GM19395 (cell line): ENCODE data around the gene SCIN.

ENCODE experiments used
- ATAC-seq: cut with Tn5 transposase; IDR thresholded peaks from one replicate; pipeline ENCODE4 v1.9.1; 2021; ENCODE audit warnings: mild to moderate bottlenecking, moderate library complexity; ENCODE audit not compliant: unreplicated experiment

The SCIN gene

GRCh38 chr7:12609561-12609960 lies 39.0 kb downstream of the SCIN start:
- ATAC-seq: no peak

GRCh38 chr7:12610899-12611298 lies 40.4 kb downstream of the SCIN start:
- ATAC-seq: no peak

GRCh38 chr7:12612622-12613021 lies 42.1 kb downstream of the SCIN start:
- no peak for ATAC-seq

DNA sequence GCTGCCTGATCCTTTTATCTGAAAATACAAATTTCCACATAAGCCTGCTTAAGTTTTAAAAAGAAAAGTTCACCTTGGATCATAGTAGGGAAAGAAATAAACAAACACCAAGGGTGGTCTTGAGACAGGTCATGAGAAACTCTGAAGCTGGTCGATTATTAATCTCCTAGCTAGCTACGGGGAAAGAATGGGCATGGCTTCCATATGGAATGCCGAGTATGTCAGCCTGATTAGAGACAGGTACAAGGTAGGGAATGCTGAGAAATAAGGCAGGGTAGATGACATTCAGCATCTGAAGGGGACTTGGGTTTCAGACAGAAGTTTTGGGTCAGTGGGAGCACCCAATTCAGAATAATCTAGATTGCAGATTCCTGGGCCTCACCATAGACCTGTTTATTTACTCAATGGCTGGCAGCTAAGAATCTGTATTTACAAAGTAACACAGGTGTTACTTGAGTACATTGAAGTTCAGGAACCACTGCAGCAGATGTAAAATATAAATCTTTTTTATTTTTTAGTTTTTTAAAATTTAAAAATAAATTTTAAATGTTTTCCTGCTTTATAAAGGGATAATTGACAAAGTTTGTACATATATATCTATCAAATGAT lies 49.0 kb downstream of the SCIN start:
- no peak for ATAC-seq

- no peak for ATAC-seq
These were observed 49.9 kb downstream of the SCIN start for GRCh38 chr7:12620371-12620770.

DNA sequence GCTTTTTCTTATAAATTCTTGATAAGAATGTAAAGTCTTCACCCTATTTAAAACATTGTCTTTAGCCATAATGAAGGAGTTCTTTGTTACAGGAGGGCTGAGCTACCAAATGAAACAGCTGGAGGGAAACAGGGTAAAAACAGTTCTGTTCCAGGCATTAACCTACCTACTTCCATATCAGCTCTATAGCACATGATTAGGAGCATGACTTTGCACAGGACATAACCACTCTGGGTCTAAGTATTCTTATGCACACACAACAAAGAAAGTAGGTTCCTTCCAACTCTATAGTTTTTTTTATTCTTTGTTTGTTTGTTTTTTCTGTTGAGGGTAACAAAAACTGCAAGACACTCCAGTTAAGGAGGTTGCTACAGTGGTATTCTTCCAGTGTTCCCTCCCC lies 52.7 kb downstream of the SCIN start:
- ATAC-seq: no peak

DNA sequence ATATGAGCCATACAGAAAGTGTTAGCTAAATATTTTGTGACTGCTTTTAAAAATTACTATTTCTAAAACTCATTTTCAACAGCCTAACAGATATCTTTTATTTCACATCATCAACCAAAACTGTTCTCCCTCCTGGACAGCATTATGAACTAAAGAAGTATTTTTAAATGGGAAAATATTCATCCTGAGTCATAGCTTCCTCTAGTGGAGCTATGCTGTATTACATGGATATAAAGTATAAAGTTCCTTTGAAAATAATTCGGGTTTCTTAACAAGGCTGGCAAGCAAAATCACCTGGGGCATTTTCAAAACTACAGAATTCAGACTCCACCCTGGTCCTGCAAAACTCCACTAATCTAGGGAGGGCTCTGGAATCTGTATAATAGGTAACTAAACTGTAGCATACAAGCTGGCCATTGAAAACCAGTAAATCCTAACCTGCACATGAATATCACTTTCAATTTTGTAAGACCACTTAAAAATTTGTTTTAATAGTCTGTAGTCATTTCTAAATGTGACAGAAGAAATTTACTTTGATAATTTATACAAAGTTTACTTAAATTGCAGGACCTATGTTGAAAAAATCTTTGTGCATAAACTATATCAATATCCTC lies 53.5 kb downstream of the SCIN start:
- peak; percentile 64 for ATAC-seq

- no peak for ATAC-seq
These were observed 55.3 kb downstream of the SCIN start for GRCh38 chr7:12625836-12626235.

DNA sequence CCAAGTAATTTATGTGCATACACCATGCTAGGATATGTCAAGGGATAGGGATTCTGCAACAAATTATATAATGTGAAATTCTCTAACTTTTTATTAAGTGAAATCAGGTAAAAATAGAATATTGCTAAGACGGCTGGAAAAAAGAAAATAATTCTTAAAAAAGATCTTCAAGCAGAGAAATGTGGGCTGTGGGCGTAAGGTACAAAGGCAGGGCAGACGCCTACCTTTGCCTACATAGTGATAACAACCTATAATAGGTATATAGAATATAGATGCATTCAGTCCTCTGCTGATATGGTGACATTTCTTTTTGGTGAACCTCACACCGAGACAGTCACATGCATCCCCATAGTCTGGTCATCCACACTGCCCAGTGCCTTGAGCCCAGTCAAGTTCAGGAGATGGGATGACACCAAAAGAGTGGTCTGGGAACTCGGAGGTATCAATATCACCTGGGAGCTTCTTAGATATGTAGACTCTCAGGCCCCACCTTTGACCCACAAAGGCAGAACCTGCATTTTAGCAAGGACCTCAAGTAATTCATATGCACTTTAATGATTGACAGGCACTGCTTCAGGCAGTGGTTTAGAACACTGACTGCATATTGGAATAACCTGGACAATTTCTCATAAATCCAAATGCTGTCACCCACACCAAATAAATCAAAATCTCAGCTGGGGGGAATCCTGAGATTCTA lies 59.4 kb downstream of the SCIN start:
- ATAC-seq: no peak

DNA sequence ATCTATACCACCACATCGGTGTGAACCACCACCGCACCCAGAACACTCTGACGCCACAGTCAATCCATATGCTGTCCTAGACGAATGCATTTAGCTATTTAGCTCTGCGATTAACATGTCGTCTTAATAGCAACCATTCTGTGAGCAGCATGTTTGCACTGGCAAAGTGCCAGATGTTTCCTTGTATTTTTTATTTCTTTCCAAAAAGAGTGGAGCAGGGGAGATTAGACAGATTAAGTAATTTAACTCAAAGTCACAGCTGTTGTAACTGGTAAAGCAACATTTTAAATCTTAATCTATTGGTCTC lies 59.9 kb downstream of the SCIN start:
- no peak for ATAC-seq

DNA sequence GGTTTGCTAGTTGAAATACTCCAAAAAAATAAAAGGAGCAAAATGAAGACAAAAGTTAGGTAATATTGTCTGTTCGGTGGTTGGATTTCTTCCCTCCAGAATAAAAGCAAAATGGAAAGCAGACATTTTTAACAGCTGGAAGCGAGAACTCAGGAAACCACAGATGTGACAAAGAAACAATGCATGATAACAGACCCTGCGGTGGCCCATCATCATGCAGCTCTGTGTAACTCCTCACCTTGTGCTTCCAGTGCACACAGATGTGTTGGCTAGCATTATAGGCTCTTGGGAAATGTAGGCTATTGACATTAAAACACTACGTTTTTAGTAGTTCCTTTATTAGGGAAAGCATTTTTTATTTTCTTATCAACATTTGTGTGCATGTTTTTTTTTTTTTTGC lies 63.1 kb downstream of the SCIN start:
- no peak for ATAC-seq

DNA sequence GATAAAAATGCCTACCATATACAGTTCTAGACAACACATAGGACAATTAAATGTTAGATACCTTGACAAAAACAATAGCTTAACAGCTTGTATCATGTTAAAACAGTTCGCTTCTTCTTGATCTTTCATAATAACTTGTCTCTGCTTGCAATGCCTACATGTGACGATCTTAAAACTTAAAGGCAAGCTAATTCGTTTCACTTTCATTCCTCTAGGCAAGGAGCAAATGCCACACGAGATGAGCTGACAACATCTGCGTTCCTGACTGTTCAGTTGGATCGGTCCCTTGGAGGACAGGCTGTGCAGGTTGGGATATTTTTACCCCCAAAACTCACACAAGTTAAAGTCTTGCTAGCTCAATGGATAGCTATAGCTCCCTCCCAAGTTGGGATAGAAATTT lies 65.3 kb downstream of the SCIN start:
- peak; percentile 68 for ATAC-seq

GRCh38 chr7:12637328-12637727 lies 66.8 kb downstream of the SCIN start:
- ATAC-seq: no peak

GRCh38 chr7:12637819-12638592 lies 67.5 kb downstream of the SCIN start:
- peak; percentile 61 for ATAC-seq

- peak; percentile 59 for ATAC-seq
These were observed 68.4 kb downstream of the SCIN start for GRCh38 chr7:12638851-12639456.

DNA sequence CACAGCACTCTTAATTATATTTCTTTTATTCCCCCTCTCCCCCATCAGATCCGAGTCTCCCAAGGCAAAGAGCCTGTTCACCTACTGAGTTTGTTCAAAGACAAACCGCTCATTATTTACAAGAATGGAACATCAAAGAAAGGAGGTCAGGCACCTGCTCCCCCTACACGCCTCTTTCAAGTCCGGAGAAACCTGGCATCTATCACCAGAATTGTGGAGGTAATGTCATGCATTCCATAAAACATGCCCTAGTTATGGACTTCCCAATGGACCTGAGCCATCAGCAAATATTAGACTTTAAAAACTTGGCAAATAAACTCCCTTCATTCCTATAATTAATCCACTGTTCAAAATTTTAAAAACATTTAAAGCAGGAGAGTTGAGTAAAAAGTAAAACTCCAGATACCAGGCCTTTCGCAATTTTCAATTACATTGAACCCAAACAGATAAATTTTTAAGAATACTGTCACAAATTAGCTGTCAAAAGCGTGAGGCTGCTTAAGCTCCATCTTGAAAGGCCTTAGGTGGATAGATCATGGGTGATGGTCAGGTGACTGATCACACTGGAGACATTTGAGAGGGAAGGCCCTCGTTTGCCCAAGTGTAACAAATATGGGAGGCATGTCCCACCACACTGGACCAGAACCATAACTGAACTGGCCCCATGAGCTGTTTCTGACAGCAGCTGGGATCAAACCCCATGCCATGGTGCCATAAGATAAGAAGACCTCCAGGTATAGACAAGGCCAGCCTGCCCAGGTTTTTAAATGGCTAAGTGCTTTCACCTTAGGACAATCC lies 70.0 kb downstream of the SCIN start:
- no peak for ATAC-seq

- ATAC-seq: no peak
These were observed 70.7 kb downstream of the SCIN start for GRCh38 chr7:12641196-12641595.

DNA sequence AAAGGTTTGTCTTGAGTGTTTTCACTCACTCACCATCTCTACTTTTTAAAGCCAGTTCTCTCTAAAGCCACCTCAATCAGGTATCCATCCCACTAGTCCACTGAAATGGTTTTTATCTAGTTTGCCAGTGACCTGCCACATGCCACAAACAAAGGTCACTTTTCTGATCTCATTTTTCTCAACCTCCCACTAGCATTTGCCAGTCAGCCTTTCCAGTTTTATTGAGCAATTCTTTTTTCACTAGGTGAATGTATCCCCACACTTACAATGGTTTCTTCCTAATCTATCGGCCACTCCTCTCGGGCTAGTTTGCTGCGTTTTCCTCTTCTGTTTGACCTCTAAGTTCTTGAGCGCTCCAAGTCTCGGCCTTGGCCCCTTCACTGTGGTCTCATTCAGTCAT lies 72.0 kb downstream of the SCIN start:
- ATAC-seq: no peak

GRCh38 chr7:12643001-12643643 lies 72.6 kb downstream of the SCIN start:
- no peak for ATAC-seq

DNA sequence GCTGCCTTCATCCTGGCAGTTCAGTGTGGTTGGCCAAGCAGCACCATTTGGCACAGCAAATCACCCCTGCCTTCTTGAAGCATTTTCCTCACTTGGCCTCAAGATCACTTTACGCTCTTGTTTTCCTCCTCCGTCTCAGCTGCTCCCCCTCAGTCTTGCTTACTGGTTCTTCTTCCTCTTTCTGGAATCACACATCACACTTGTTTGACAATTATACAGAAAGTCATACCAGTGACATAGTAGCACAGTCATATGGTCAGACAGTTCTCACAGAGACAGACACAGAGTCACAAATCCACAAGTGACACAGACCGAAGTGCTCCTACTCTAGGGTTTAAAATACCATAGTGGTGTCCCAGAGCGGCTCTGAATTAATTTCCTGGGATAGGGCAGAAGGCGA lies 73.1 kb downstream of the SCIN start:
- no peak for ATAC-seq
